Bronchial epithelial cell (primary cell): ENCODE measurements around the gene KDM1A. TPM values are rescaled to one million over a fixed set of nuclear protein-coding genes. Genes with fewer than 3 reads are reported as not detected.

Experiments used
- DNase-seq: peaks from one replicate; pipeline ENCODE4 v3.0.0-alpha.2; 2010; ENCODE audit warnings: low read depth
- FAIRE-seq: peaks from 2 replicates; lab custom pipeline; 2011; peaks lifted over from hg19 to GRCh38; lab: Jason Lieb, UNC
- H3K27me3 ChIP-seq: 2 replicates; pipeline ENCODE4 v1.5.1; 2011; ENCODE audit warnings: low read length; ENCODE audit not compliant: control insufficient read depth, insufficient read depth
- H3K36me3 ChIP-seq: 2 replicates; pipeline ENCODE4 v1.5.1; 2011; ENCODE audit warnings: low read length; ENCODE audit not compliant: control insufficient read depth, insufficient read depth
- H3K4me3 ChIP-seq: 2 replicates; pipeline ENCODE4 v1.5.1; 2011; ENCODE audit warnings: mild to moderate bottlenecking, low read depth, low read length, control low read depth
- total RNA-seq: library from RNA; depleted of rRNA; stranded (reverse); fragments of >200 nt; gene quantifications from 2 replicates; pipeline ENCODE4 v1.2.1, GENCODE V29; 2014
- TF ChIP-seq, protein P1 (sequence below): IDR thresholded peaks from 2 replicates; pipeline ENCODE4 v1.5.1; 2011; ENCODE audit warnings: mild to moderate bottlenecking, moderate library complexity, low read length, control low read depth, inconsistent platforms; ENCODE audit not compliant: insufficient read depth, severe bottlenecking

Gene KDM1A
- total RNA-seq, 1 donor from 2014 or later: 71.1 TPM

DNA sequence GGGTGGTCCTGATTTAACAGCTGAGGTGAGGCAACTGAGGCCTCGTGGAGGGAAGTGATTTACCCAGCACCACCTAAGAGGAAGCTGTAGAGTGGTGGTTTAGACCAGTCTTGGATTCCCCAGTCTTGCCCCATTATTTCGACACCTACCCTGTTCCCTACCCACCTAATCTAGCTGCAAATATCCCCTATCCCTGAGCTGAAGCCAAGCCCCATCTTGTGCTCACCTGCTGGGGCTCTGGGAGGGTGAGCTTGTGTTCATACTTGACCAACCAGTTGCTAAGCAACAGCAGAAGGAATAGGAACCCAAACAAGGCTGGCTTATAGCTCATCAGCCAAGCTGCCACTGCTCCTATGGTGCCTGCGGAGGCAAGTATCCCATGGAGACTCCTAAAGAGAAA lies 5.6 kb upstream of the KDM1A start:
- no peaks in the 10 kb centered on the region for H3K36me3 ChIP-seq
- H3K4me3 ChIP-seq: no peak overlapping the region
- TF ChIP-seq, protein P1, sequence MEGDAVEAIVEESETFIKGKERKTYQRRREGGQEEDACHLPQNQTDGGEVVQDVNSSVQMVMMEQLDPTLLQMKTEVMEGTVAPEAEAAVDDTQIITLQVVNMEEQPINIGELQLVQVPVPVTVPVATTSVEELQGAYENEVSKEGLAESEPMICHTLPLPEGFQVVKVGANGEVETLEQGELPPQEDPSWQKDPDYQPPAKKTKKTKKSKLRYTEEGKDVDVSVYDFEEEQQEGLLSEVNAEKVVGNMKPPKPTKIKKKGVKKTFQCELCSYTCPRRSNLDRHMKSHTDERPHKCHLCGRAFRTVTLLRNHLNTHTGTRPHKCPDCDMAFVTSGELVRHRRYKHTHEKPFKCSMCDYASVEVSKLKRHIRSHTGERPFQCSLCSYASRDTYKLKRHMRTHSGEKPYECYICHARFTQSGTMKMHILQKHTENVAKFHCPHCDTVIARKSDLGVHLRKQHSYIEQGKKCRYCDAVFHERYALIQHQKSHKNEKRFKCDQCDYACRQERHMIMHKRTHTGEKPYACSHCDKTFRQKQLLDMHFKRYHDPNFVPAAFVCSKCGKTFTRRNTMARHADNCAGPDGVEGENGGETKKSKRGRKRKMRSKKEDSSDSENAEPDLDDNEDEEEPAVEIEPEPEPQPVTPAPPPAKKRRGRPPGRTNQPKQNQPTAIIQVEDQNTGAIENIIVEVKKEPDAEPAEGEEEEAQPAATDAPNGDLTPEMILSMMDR: no peak
- DNase-seq: peak; percentile 87
- H3K27me3 ChIP-seq: no peaks in the 10 kb centered on the region
- FAIRE-seq: no peak

DNA sequence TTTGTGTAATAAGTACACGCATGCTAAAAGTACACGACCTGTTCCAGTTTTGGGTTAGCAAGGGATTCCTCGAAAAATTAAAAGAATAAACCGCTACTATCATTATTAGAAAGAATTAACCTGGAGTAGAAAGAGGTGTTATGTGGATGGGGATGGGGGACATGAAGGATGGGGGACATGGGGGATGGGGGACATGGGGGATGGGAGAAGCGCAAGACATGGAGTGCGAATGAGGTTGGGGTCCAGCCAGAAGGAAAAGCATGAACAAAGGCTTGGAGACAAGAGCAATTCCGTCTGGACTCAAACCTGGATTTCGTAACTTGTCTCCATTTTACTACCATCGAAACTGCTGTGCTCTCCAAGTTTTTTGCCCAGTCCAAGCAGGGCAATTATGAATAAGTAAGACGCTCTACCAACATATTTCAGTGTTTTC lies 591 bp upstream of the KDM1A start:
- TF ChIP-seq, protein P1: no peak
- Histone ChIP-seq H3K4me3 (peak overlapping the region; percentile 96), H3K36me3 (no peaks in the 10 kb centered on the region), H3K27me3 (no peaks in the 10 kb centered on the region)
- DNase-seq (no peak), FAIRE-seq (no peak)

DNA sequence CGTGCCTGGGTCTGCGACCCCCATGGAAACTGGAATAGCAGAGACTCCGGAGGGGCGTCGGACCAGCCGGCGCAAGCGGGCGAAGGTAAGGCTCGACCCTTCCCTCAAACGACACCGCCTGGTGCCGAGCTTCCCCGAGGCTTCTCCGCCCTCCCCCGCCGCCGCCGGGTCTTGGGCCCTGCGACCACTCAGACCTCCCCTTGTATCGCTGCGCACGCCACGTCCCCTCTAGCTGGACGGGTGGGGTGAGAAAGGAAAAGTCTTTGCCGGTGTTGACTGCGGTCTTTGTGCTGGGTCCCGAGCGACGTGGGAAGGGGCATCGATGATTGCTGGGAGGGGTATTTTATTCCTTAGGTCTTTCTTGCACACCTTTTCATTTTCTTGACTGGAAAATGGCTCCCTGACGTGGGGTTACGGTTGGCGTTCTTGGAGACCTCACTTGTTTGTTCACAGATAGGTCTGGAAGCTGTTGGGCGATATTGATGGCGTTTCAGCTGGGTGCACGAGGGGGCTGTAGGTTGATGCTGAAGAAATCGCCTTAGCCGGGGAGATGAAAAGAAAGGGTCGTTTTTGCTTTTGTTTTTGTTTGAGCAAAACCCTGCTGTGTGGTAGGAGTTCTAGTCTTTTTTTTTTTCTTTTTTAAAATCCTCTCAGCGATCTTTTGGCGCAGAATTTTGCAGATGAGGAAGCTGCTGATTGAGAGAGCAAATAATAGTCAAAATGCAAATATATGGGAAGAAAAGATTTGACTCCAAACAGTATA lies 776 bp downstream of the KDM1A start:
- Histone ChIP-seq H3K36me3 (no peaks in the 10 kb centered on the region), H3K4me3 (peak overlapping the region; percentile 96), H3K27me3 (no peaks in the 10 kb centered on the region)
- no peak for FAIRE-seq
- TF ChIP-seq, protein P1: no peak
- DNase-seq: no peak

DNA sequence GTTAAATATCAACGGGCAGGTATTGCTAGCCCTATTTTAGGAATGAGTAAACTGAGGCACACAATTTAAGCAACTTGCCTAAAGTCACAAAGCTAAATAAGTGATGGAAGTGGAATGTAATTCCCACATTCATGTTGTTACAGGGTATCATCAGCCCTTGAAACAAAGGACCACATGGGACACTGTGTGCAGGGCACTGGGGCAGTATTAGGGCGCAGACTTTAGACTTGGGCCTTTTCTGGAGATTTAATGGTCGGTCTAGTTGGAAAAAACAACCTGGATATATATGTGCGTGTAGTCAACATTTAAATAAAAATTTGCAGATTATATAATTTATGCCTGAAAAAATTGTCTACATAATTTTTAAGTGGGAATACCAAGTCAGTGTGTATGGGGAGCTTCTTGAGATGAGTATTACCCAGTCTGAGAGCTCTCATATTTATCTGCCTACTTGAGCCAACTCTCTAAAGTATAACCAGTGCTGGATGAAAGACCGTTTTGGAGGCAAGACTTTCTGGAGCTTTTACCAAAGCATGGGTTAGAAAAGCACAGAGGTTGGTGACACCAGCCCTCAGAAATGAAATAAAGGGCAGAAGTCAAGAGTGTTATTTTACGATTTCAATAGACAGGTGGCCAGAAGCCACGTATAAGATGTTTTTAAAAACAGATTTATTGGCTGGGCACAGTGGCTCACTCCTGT lies 1.6 kb downstream of the KDM1A start:
- no peaks in the 10 kb centered on the region for H3K36me3 ChIP-seq
- H3K27me3 ChIP-seq: no peaks in the 10 kb centered on the region
- TF ChIP-seq, protein P1: no peak
- H3K4me3 ChIP-seq: peak overlapping the region; percentile 96
- DNase-seq: no peak
- no peak for FAIRE-seq

DNA sequence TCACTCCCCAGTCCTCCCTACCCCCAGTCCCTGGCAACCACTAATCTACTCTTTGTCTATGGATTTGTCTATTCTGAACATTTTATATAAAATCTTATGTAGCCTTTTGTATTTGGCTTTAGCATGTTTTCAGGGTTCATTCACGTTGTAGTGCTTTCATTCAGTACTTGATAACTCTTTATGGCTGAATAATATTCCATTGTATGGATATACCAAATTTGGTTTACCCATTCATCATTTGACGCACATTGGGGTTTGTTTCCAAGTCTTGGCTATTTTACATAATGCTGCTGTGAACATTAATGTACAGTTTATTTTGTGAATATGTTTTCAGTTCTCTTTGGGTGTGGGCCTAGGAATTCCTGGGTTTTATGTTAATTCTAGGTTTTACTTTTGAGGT lies 2.6 kb downstream of the KDM1A start:
- no peaks in the 10 kb centered on the region for H3K27me3 ChIP-seq
- H3K4me3 ChIP-seq: no peak overlapping the region
- TF ChIP-seq, protein P1: no peak
- DNase-seq (no peak), FAIRE-seq (no peak)
- H3K36me3 ChIP-seq: no peaks in the 10 kb centered on the region
